Medulla oblongata (tissue), 1 donor: ENCODE results near the gene DSTN.
"Not testable (repeated sequence)": the region's sequence is repeated elsewhere in the genome, so short reads cannot be mapped to it uniquely, and the experiment has no call there.

Experiments
- DNase-seq: peaks from one replicate; pipeline ENCODE4 v3.0.0-alpha.2; 2015; ENCODE audit errors: extremely low spot score

Gene DSTN

GRCh38 chr20:17650301-17651128 is 80.6 kb downstream of the DSTN start:
- DNase-seq: no peak

GRCh38 chr20:17651129-17651759 is 81.4 kb downstream of the DSTN start:
- DNase-seq: no peak

- DNase-seq: no peak
Measured at GRCh38 chr20:17651760-17652388, 82.0 kb downstream of the DSTN start.

- no peak for DNase-seq
Measured at GRCh38 chr20:17652411-17652810, 82.5 kb downstream of the DSTN start.

GRCh38 chr20:17653835-17654648 is 84.2 kb downstream of the DSTN start:
- no peak for DNase-seq

GRCh38 chr20:17654649-17655285 is 84.9 kb downstream of the DSTN start:
- no peak for DNase-seq

- no peak for DNase-seq
Measured at GRCh38 chr20:17655286-17655651, 85.4 kb downstream of the DSTN start.

- no peak for DNase-seq
Measured at GRCh38 chr20:17655865-17656479, 86.1 kb downstream of the DSTN start.

GRCh38 chr20:17657079-17657825 is 87.4 kb downstream of the DSTN start:
- no peak for DNase-seq

GRCh38 chr20:17657898-17658647 is 88.2 kb downstream of the DSTN start:
- DNase-seq: no peak

- no peak for DNase-seq
Measured at GRCh38 chr20:17658648-17658993, 88.7 kb downstream of the DSTN start.

- not testable (repeated sequence) for DNase-seq
Measured at GRCh38 chr20:17659344-17659743, 89.5 kb downstream of the DSTN start.
